Measurements from ENCODE around the gene OR2Y1. TPM values are rescaled to one million over a fixed set of nuclear protein-coding genes. Genes with fewer than 3 reads are reported as not detected.

The OR2Y1 gene
- total and polyA plus RNA-seq, 5 donors from 2014 or later, result not detected

- Mint-ChIP-seq H3K27me3 (peaks cover 22% of the 10 kb centered on the region), H3K4me1 (no peaks in the 10 kb centered on the region), H3K9me3 (peaks cover 0 to 2% (median 0%) of the 10 kb centered on the region in 7 donors), H3K4me3 (no peak overlapping the region), H3K27ac (no peak overlapping the region), H3K36me3 (no peaks in the 10 kb centered on the region)
- no peak overlapping the region for H3K4me3 ChIP-seq (ENCODE audit: low read depth, low read length)
- no peak overlapping the region for H3K27ac ChIP-seq (ENCODE audit: insufficient read depth, low read length, poor library complexity, severe bottlenecking)
- H3K36me3 ChIP-seq (ENCODE audit: control insufficient read depth, insufficient read depth, low read length), result no peaks in the 10 kb centered on the region
- H3K27me3 ChIP-seq (ENCODE audit: control insufficient read depth, insufficient read depth, low read length), result peaks cover 8% of the 10 kb centered on the region
- ATAC-seq (ENCODE audit: low read depth in 2 of 2) (no peak), DNase-seq (no peak)
- no peaks in the 10 kb centered on the region for H3K4me1 ChIP-seq (ENCODE audit: control insufficient read depth, insufficient read depth, low read length, poor library complexity, severe bottlenecking)
- H3K9me3 ChIP-seq (ENCODE audit: control insufficient read depth in 2 of 2, low read length in 2 of 2), result no peaks in the 10 kb centered on the region
Observed at GRCh38 chr5:180736536-180736935, 3.3 kb downstream of the OR2Y1 start.

- peaks cover 0 to 11% (median 2%) of the 10 kb centered on the region in 4 donors for H3K4me1 Mint-ChIP-seq
- H3K27me3 Mint-ChIP-seq, result peaks cover 33% of the 10 kb centered on the region
- Histone ChIP-seq H3K4me1 (ENCODE audit: control insufficient read depth, insufficient read depth, low read length, poor library complexity, severe bottlenecking) (no peaks in the 10 kb centered on the region), H3K4me3 (ENCODE audit: low read depth, low read length) (no peak overlapping the region), H3K9me3 (ENCODE audit: control insufficient read depth in 2 of 2, low read length in 2 of 2) (no peaks in the 10 kb centered on the region), H3K27me3 (ENCODE audit: control insufficient read depth, insufficient read depth, low read length) (peaks cover 8% of the 10 kb centered on the region), H3K27ac (ENCODE audit: insufficient read depth, low read length, poor library complexity, severe bottlenecking) (no peak overlapping the region), H3K36me3 (ENCODE audit: control insufficient read depth, insufficient read depth, low read length) (no peaks in the 10 kb centered on the region)
- DNase-seq, result no peak
- no peak overlapping the region for H3K27ac Mint-ChIP-seq
- peaks cover 0 to 1% (median 0%) of the 10 kb centered on the region in 7 donors for H3K9me3 Mint-ChIP-seq
- H3K4me3 Mint-ChIP-seq, result no peak overlapping the region
- no peaks in the 10 kb centered on the region for H3K36me3 Mint-ChIP-seq
- ATAC-seq (ENCODE audit: low read depth in 2 of 2), result no peak
Observed at GRCh38 chr5:180724944-180725343, 14.9 kb downstream of the OR2Y1 start.

GRCh38 chr5:180723936-180724335 lies 15.9 kb downstream of the OR2Y1 start:
- H3K4me3 Mint-ChIP-seq, result no peak overlapping the region
- no peaks in the 10 kb centered on the region for H3K36me3 Mint-ChIP-seq
- ATAC-seq (ENCODE audit: low read depth in 2 of 2) (peak; percentile 45 to 62), DNase-seq (peak in 1 of 3 donors; percentile 59)
- H3K4me1 Mint-ChIP-seq, result peaks cover 0 to 11% (median 2%) of the 10 kb centered on the region in 4 donors
- no peak overlapping the region for H3K27ac Mint-ChIP-seq
- H3K9me3 Mint-ChIP-seq, result peaks cover 0 to 1% (median 0%) of the 10 kb centered on the region in 7 donors
- Histone ChIP-seq H3K9me3 (ENCODE audit: control insufficient read depth in 2 of 2, low read length in 2 of 2) (no peaks in the 10 kb centered on the region), H3K4me1 (ENCODE audit: control insufficient read depth, insufficient read depth, low read length, poor library complexity, severe bottlenecking) (no peaks in the 10 kb centered on the region), H3K4me3 (ENCODE audit: low read depth, low read length) (no peak overlapping the region), H3K36me3 (ENCODE audit: control insufficient read depth, insufficient read depth, low read length) (no peaks in the 10 kb centered on the region), H3K27me3 (ENCODE audit: control insufficient read depth, insufficient read depth, low read length) (peaks cover 8% of the 10 kb centered on the region), H3K27ac (ENCODE audit: insufficient read depth, low read length, poor library complexity, severe bottlenecking) (no peak overlapping the region)
- H3K27me3 Mint-ChIP-seq, result peaks cover 31% of the 10 kb centered on the region

- Mint-ChIP-seq H3K9me3 (peaks cover 0 to 3% (median 0%) of the 10 kb centered on the region in 7 donors), H3K27ac (no peak overlapping the region)
- DNase-seq, result peak in 1 of 3 donors; percentile 18
Observed at GRCh38 chr5:180720486-180720885, 19.4 kb downstream of the OR2Y1 start.

GRCh38 chr5:180719781-180720180 lies 20.1 kb downstream of the OR2Y1 start:
- Mint-ChIP-seq H3K36me3 (no peaks in the 10 kb centered on the region), H3K9me3 (peaks cover 0 to 3% (median 0%) of the 10 kb centered on the region in 7 donors), H3K4me3 (no peak overlapping the region), H3K27ac (no peak overlapping the region), H3K27me3 (peaks cover 29% of the 10 kb centered on the region), H3K4me1 (peaks cover 5 to 19% (median 9%) of the 10 kb centered on the region in 4 donors)
- H3K9me3 ChIP-seq (ENCODE audit: control insufficient read depth in 2 of 2, low read length in 2 of 2), result no peaks in the 10 kb centered on the region
- no peak overlapping the region for H3K4me3 ChIP-seq (ENCODE audit: low read depth, low read length)
- no peak for DNase-seq
- H3K36me3 ChIP-seq (ENCODE audit: control insufficient read depth, insufficient read depth, low read length), result no peaks in the 10 kb centered on the region
- H3K27ac ChIP-seq (ENCODE audit: insufficient read depth, low read length, poor library complexity, severe bottlenecking), result no peak overlapping the region
- peaks cover 12% of the 10 kb centered on the region for H3K27me3 ChIP-seq (ENCODE audit: control insufficient read depth, insufficient read depth, low read length)
- peaks cover 4% of the 10 kb centered on the region for H3K4me1 ChIP-seq (ENCODE audit: control insufficient read depth, insufficient read depth, low read length, poor library complexity, severe bottlenecking)
- no peak for ATAC-seq (ENCODE audit: low read depth in 2 of 2)

More at GRCh38 chr5:180720486-180720885, 19.4 kb downstream of the OR2Y1 start:
- Histone ChIP-seq H3K9me3 (ENCODE audit: control insufficient read depth in 2 of 2, low read length in 2 of 2) (no peaks in the 10 kb centered on the region), H3K4me3 (ENCODE audit: low read depth, low read length) (no peak overlapping the region), H3K4me1 (ENCODE audit: control insufficient read depth, insufficient read depth, low read length, poor library complexity, severe bottlenecking) (peaks cover 4% of the 10 kb centered on the region), H3K27ac (ENCODE audit: insufficient read depth, low read length, poor library complexity, severe bottlenecking) (no peak overlapping the region), H3K36me3 (ENCODE audit: control insufficient read depth, insufficient read depth, low read length) (no peaks in the 10 kb centered on the region), H3K27me3 (ENCODE audit: control insufficient read depth, insufficient read depth, low read length) (peaks cover 14% of the 10 kb centered on the region)
- H3K27me3 Mint-ChIP-seq, result peaks cover 27% of the 10 kb centered on the region
- H3K4me3 Mint-ChIP-seq, result no peak overlapping the region
- H3K4me1 Mint-ChIP-seq, result peaks cover 5 to 19% (median 9%) of the 10 kb centered on the region in 4 donors
- H3K36me3 Mint-ChIP-seq, result no peaks in the 10 kb centered on the region
- no peak for ATAC-seq (ENCODE audit: low read depth in 2 of 2)

GRCh38 chr5:180718810-180719453 lies 20.9 kb downstream of the OR2Y1 start:
- H3K9me3 ChIP-seq (ENCODE audit: control insufficient read depth in 2 of 2, low read length in 2 of 2), result no peaks in the 10 kb centered on the region
- peaks cover 5 to 16% (median 8%) of the 10 kb centered on the region in 4 donors for H3K4me1 Mint-ChIP-seq
- peaks cover 0 to 5% (median 0%) of the 10 kb centered on the region in 7 donors for H3K9me3 Mint-ChIP-seq
- peak overlapping the region in 1 of 3 donors; percentile 56 for H3K27ac Mint-ChIP-seq
- H3K36me3 Mint-ChIP-seq, result no peaks in the 10 kb centered on the region
- no peak overlapping the region for H3K4me3 ChIP-seq (ENCODE audit: low read depth, low read length)
- peaks cover 30% of the 10 kb centered on the region for H3K27me3 Mint-ChIP-seq
- peak in 2 of 3 donors; percentile 49 to 82 for DNase-seq
- peaks cover 4% of the 10 kb centered on the region for H3K4me1 ChIP-seq (ENCODE audit: control insufficient read depth, insufficient read depth, low read length, poor library complexity, severe bottlenecking)
- H3K4me3 Mint-ChIP-seq, result no peak overlapping the region
- no peaks in the 10 kb centered on the region for H3K36me3 ChIP-seq (ENCODE audit: control insufficient read depth, insufficient read depth, low read length)
- no peak for ATAC-seq (ENCODE audit: low read depth in 2 of 2)
- no peak overlapping the region for H3K27ac ChIP-seq (ENCODE audit: insufficient read depth, low read length, poor library complexity, severe bottlenecking)
- H3K27me3 ChIP-seq (ENCODE audit: control insufficient read depth, insufficient read depth, low read length), result peaks cover 12% of the 10 kb centered on the region

GRCh38 chr5:180717989-180718388 lies 21.9 kb downstream of the OR2Y1 start:
- Histone ChIP-seq H3K4me1 (ENCODE audit: control insufficient read depth, insufficient read depth, low read length, poor library complexity, severe bottlenecking) (peaks cover 4% of the 10 kb centered on the region), H3K36me3 (ENCODE audit: control insufficient read depth, insufficient read depth, low read length) (no peaks in the 10 kb centered on the region), H3K27me3 (ENCODE audit: control insufficient read depth, insufficient read depth, low read length) (peaks cover 12% of the 10 kb centered on the region), H3K4me3 (ENCODE audit: low read depth, low read length) (no peak overlapping the region), H3K27ac (ENCODE audit: insufficient read depth, low read length, poor library complexity, severe bottlenecking) (no peak overlapping the region), H3K9me3 (ENCODE audit: control insufficient read depth in 2 of 2, low read length in 2 of 2) (no peaks in the 10 kb centered on the region)
- Mint-ChIP-seq H3K36me3 (no peaks in the 10 kb centered on the region), H3K4me3 (no peak overlapping the region), H3K4me1 (peaks cover 5 to 12% (median 7%) of the 10 kb centered on the region in 4 donors), H3K27ac (no peak overlapping the region), H3K27me3 (peaks cover 40% of the 10 kb centered on the region), H3K9me3 (peaks cover 0 to 7% (median 3%) of the 10 kb centered on the region in 7 donors)
- peak in 1 of 3 donors; percentile 81 for DNase-seq
- ATAC-seq (ENCODE audit: low read depth in 2 of 2), result no peak

- peaks cover 0 to 5% (median 2%) of the 10 kb centered on the region in 7 donors for H3K9me3 Mint-ChIP-seq
- Histone ChIP-seq H3K27ac (ENCODE audit: insufficient read depth, low read length, poor library complexity, severe bottlenecking) (no peak overlapping the region), H3K4me1 (ENCODE audit: control insufficient read depth, insufficient read depth, low read length, poor library complexity, severe bottlenecking) (no peaks in the 10 kb centered on the region), H3K36me3 (ENCODE audit: control insufficient read depth, insufficient read depth, low read length) (no peaks in the 10 kb centered on the region), H3K27me3 (ENCODE audit: control insufficient read depth, insufficient read depth, low read length) (peaks cover 6% of the 10 kb centered on the region), H3K4me3 (ENCODE audit: low read depth, low read length) (no peak overlapping the region), H3K9me3 (ENCODE audit: control insufficient read depth in 2 of 2, low read length in 2 of 2) (no peaks in the 10 kb centered on the region)
- H3K4me3 Mint-ChIP-seq, result no peak overlapping the region
- no peak for ATAC-seq (ENCODE audit: low read depth in 2 of 2)
- no peaks in the 10 kb centered on the region for H3K36me3 Mint-ChIP-seq
- no peak overlapping the region for H3K27ac Mint-ChIP-seq
- no peak for DNase-seq
- H3K4me1 Mint-ChIP-seq, result peaks cover 0 to 6% (median 0%) of the 10 kb centered on the region in 4 donors
- peaks cover 13% of the 10 kb centered on the region for H3K27me3 Mint-ChIP-seq
Observed at GRCh38 chr5:180704362-180704761, 35.5 kb downstream of the OR2Y1 start.

All from CD4-positive, CD25-positive, alpha-beta regulatory T cell (primary cell).